Measurements from ENCODE around the gene TNFSF12. TPM values are rescaled to one million over a fixed set of nuclear protein-coding genes. Genes with fewer than 3 reads are reported as not detected.

The TNFSF12 gene
- polyA plus RNA-seq, 2 of the 4 experiments (the other 2 are of a cell fraction): 9.9 to 11.9 TPM

DNA sequence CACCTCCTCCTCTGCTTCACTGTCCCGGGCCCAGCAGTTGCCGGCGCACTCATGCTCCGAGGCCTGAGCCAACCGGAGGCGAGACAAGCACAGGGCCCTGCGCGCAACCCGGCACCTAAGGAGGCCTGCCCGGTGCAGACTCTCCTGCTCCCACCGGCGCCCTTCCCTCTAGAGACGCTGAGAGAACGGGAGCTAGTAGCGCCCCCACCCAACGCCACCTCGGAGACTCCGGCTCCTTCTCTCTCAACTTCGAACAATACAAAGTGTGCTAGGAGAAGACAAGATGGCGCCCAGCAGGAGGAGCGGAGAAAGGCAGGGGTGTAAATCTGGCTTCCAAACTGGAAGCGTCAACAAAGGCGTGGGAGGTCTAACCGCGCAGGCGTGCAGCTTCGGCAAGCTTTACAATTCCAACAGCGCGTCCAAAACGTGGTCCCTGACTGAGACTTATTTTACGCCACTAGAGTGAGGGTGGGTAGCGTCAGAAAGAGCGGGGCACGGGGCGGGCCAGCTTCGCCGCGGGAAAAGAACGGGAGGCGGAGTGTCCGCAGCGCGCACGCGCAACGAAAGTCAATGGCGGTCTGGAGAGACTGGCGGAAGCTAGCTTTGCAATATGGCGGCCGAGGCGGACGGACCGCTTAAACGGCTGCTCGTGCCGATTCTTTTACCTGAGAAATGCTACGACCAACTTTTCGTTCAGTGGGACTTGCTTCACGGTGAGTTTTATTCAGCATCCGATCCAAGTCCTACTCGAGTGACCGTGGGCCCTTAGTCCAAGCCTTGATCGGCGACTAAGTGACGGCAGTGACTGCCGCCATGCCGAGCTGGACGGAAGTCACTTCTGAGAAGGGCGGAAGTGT lies 34.6 kb downstream of the TNFSF12 start, which contains the start of gene MPDU1 (continued):
- TF ChIP-seq, protein P1, sequence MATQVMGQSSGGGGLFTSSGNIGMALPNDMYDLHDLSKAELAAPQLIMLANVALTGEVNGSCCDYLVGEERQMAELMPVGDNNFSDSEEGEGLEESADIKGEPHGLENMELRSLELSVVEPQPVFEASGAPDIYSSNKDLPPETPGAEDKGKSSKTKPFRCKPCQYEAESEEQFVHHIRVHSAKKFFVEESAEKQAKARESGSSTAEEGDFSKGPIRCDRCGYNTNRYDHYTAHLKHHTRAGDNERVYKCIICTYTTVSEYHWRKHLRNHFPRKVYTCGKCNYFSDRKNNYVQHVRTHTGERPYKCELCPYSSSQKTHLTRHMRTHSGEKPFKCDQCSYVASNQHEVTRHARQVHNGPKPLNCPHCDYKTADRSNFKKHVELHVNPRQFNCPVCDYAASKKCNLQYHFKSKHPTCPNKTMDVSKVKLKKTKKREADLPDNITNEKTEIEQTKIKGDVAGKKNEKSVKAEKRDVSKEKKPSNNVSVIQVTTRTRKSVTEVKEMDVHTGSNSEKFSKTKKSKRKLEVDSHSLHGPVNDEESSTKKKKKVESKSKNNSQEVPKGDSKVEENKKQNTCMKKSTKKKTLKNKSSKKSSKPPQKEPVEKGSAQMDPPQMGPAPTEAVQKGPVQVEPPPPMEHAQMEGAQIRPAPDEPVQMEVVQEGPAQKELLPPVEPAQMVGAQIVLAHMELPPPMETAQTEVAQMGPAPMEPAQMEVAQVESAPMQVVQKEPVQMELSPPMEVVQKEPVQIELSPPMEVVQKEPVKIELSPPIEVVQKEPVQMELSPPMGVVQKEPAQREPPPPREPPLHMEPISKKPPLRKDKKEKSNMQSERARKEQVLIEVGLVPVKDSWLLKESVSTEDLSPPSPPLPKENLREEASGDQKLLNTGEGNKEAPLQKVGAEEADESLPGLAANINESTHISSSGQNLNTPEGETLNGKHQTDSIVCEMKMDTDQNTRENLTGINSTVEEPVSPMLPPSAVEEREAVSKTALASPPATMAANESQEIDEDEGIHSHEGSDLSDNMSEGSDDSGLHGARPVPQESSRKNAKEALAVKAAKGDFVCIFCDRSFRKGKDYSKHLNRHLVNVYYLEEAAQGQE (IDR thresholded peaks at IDR 0.05): no peak; the same call in 1 of the 2 replicates
- TF ChIP-seq E2F6 (IDR thresholded peaks at IDR 0.05; ENCODE audit: borderline replicate concordance, low read depth) (peak; percentile 99), RNF2 (IDR thresholded peaks at IDR 0.05; ENCODE audit: borderline replicate concordance, low read depth) (no peak), FOSB (CRISPR knock-in tag; IDR thresholded peaks at IDR 0.05) (0 out of 2 replicates have a peak, but pooled peaks have one; percentile 78), ZFP36 (IDR thresholded peaks at IDR 0.05; ENCODE audit: borderline replicate concordance, partially characterized antibody) (no peak), POLR2AphosphoS2 (conservative IDR thresholded peaks at IDR 0.05; ENCODE audit: low read length) (no peak; the same call in 1 of the 2 replicates), CHD4 (IDR thresholded peaks at IDR 0.05; ENCODE audit: borderline replicate concordance) (no peak), EHMT2 (IDR thresholded peaks at IDR 0.05; ENCODE audit: low read depth) (0 out of 2 replicates have a peak, but pooled peaks have one; percentile 48), MAZ (IDR thresholded peaks at IDR 0.05; ENCODE audit: borderline replicate concordance, low read depth, low read length) (no peak), ZNF302 (CRISPR knock-in tag; IDR thresholded peaks at IDR 0.05) (peak; percentile 86), ELK1 (IDR thresholded peaks at IDR 0.05; ENCODE audit: low read depth, low read length) (no peak), BHLHE40 (IDR thresholded peaks at IDR 0.05; ENCODE audit: low read depth, low read length) (peak; percentile 2; the same call in 1 of the 2 replicates), CBX2 (IDR thresholded peaks at IDR 0.05; ENCODE audit: borderline replicate concordance, low read depth) (no peak), CBX8 (IDR thresholded peaks at IDR 0.05) (no peak), RARB (CRISPR knock-in tag; IDR thresholded peaks at IDR 0.05) (peak; percentile 82; the same call in 1 of the 2 replicates), HDAC2 (IDR thresholded peaks at IDR 0.05) (peak; percentile 79; the same call in 1 of the 2 replicates), HEYL (CRISPR knock-in tag; IDR thresholded peaks at IDR 0.05) (peak; percentile 75; the same call in 1 of the 2 replicates), JUN (IDR thresholded peaks at IDR 0.05) (peak; percentile 95 to 97), PHF8 (IDR thresholded peaks at IDR 0.05; ENCODE audit: borderline replicate concordance, low read depth) (peak; percentile 99), HOXB5 (CRISPR knock-in tag; IDR thresholded peaks at IDR 0.05) (peak; percentile 95), KDM1A (IDR thresholded peaks at IDR 0.05; ENCODE audit: low read depth) (no peak), ZSCAN20 (CRISPR knock-in tag; IDR thresholded peaks at IDR 0.05) (peak; percentile 91), POLR2A (IDR thresholded peaks at IDR 0.05; ENCODE audit: low read length) (peak; percentile 74), ATOH8 (CRISPR knock-in tag; IDR thresholded peaks at IDR 0.05; ENCODE audit: low read depth) (peak; percentile 97), BCL3 (IDR thresholded peaks at IDR 0.05) (peak; percentile 80), MAFK (IDR thresholded peaks at IDR 0.05; ENCODE audit: partially characterized antibody) (no peak), TFCP2L1 (CRISPR knock-in tag; IDR thresholded peaks at IDR 0.05) (peak; percentile 69; the same call in 1 of the 2 replicates), TP53 (CRISPR knock-in tag; IDR thresholded peaks at IDR 0.05) (peak; percentile 97), FOSL2 (IDR thresholded peaks at IDR 0.05) (no peak), FOSL2 (CRISPR knock-in tag; IDR thresholded peaks at IDR 0.05) (no peak), ZC3H11A (IDR thresholded peaks at IDR 0.05) (no peak), CEBPB (IDR thresholded peaks at IDR 0.05) (no peak; a peak in 1 of 4 replicates)

Data from A549 (cell line).